Measurements from ENCODE around the gene RBMS3. TPM values are rescaled to one million over a fixed set of nuclear protein-coding genes. Genes with fewer than 3 reads are reported as not detected.

RBMS3 gene
- total RNA-seq, 2 experiments from 2014 or later = 1.0 TPM; not detected in 1

DNA sequence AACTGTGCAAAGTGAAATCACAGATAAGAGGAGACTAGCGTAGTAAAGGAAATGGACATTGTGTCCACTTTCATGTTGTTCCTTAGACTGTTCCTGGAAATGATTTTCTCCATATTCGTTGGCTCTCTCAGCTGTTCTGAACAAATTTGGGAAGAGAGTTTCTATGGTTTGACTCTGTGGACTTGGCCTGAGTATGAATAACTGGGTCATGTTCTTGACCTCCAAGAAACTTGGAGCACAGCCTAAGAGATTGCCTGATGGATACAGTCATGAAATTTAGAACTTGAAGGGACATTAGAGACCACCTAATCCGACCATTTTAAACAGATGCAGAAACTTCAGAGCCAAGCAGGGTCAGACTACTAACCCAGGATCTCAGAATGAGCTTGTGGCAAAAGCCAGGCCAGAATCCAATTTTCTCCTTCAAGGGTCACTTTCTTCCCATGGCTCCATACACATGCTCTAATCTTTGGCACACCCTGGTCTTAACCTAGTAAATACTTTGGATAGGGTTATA, 430.4 kb downstream of the RBMS3 start:
- intact Hi-C loops (cut with micrococcal nuclease; ENCODE audit: unreplicated experiment) = no loop called here
- no peaks in the 10 kb centered on the region for H3K36me3 ChIP-seq (ENCODE audit: insufficient read depth, low read length)
- no peak for TF ChIP-seq EZH2phosphoT487 (IDR thresholded peaks at IDR 0.05; ENCODE audit: borderline replicate concordance, low read depth, low read length)
- TF ChIP-seq, protein P1, sequence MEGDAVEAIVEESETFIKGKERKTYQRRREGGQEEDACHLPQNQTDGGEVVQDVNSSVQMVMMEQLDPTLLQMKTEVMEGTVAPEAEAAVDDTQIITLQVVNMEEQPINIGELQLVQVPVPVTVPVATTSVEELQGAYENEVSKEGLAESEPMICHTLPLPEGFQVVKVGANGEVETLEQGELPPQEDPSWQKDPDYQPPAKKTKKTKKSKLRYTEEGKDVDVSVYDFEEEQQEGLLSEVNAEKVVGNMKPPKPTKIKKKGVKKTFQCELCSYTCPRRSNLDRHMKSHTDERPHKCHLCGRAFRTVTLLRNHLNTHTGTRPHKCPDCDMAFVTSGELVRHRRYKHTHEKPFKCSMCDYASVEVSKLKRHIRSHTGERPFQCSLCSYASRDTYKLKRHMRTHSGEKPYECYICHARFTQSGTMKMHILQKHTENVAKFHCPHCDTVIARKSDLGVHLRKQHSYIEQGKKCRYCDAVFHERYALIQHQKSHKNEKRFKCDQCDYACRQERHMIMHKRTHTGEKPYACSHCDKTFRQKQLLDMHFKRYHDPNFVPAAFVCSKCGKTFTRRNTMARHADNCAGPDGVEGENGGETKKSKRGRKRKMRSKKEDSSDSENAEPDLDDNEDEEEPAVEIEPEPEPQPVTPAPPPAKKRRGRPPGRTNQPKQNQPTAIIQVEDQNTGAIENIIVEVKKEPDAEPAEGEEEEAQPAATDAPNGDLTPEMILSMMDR (conservative IDR thresholded peaks at IDR 0.05; ENCODE audit: low read length) = no peak
- H4K20me1 ChIP-seq (ENCODE audit: insufficient read depth, low read length) = no peaks in the 10 kb centered on the region
- H3K27ac ChIP-seq (ENCODE audit: low read depth, low read length, poor library complexity, severe bottlenecking) = no peak overlapping the region
- no peak overlapping the region for H2AFZ ChIP-seq (ENCODE audit: low read length)
- BruUV-seq (replicated peaks) = no TSS peak
- CTCF ChIA-PET (ENCODE audit: unreplicated experiment) = interaction anchor here (0.5 kb wide), 1 partner anchor 222 kb away, joined by 3 read pairs; no protein-coding TSS in a partner anchor
- no peaks in the 10 kb centered on the region for H3K4me1 ChIP-seq (ENCODE audit: insufficient read depth, low read length, poor library complexity, severe bottlenecking)
- DNase-seq (ENCODE audit: low spot score) = no peak
- H3K4me2 ChIP-seq (ENCODE audit: low read length) = no peak overlapping the region
- H3K9me3 ChIP-seq (ENCODE audit: low read length) = no peaks in the 10 kb centered on the region
- POLR2A ChIA-PET = interaction anchor here (0.5 to 1.2 kb wide), 3 partner anchors 13 to 1954 kb away, joined by 3 to 6 read pairs (median 3); no protein-coding TSS in a partner anchor
- no peak overlapping the region for H3K4me3 ChIP-seq (ENCODE audit: low read depth, low read length, poor library complexity, severe bottlenecking)
- H3K9me2 ChIP-seq (ENCODE audit: insufficient read depth, low read length) = no peaks in the 10 kb centered on the region
- no peaks in the 10 kb centered on the region for H3K79me2 ChIP-seq (ENCODE audit: insufficient read depth, low read depth, low read length)

DNA sequence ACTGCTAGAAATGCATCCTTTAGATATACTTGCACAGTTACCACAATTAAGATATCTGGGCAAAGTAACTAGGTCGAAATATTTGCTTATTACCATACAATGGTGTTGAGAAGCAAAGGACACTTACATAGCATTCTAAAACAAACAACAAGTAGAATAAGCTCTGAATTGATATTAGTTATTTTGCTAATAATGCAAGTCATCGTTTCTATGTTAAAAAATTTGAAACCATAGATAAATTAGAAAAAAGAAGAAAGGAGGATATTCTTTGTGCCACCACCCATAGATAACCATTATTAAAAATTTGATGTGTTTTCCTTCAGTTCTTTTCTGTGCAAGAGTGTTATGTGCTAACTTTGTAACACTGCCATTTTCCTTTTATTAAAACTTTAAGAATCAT, 435.3 kb downstream of the RBMS3 start:
- no peaks in the 10 kb centered on the region for H3K79me2 ChIP-seq (ENCODE audit: insufficient read depth, low read depth, low read length)
- intact Hi-C loops (cut with micrococcal nuclease; ENCODE audit: unreplicated experiment) = no loop called here
- H3K4me1 ChIP-seq (ENCODE audit: insufficient read depth, low read length, poor library complexity, severe bottlenecking) = no peaks in the 10 kb centered on the region
- POLR2A ChIA-PET = no interaction called here
- no peak overlapping the region for H3K27ac ChIP-seq (ENCODE audit: low read depth, low read length, poor library complexity, severe bottlenecking)
- no peaks in the 10 kb centered on the region for H3K36me3 ChIP-seq (ENCODE audit: insufficient read depth, low read length)
- H3K4me3 ChIP-seq (ENCODE audit: low read depth, low read length, poor library complexity, severe bottlenecking) = no peak overlapping the region
- no peaks in the 10 kb centered on the region for H3K9me3 ChIP-seq (ENCODE audit: low read length)
- no peak for DNase-seq (ENCODE audit: low spot score)
- H2AFZ ChIP-seq (ENCODE audit: low read length) = no peak overlapping the region
- BruUV-seq (replicated peaks) = no TSS peak
- no peaks in the 10 kb centered on the region for H4K20me1 ChIP-seq (ENCODE audit: insufficient read depth, low read length)
- no peaks in the 10 kb centered on the region for H3K9me2 ChIP-seq (ENCODE audit: insufficient read depth, low read length)
- TF ChIP-seq EZH2phosphoT487 (IDR thresholded peaks at IDR 0.05; ENCODE audit: borderline replicate concordance, low read depth, low read length) = no peak
- TF ChIP-seq, protein P1 (conservative IDR thresholded peaks at IDR 0.05; ENCODE audit: low read length) = no peak
- CTCF ChIA-PET (ENCODE audit: unreplicated experiment) = no interaction called here
- no peak overlapping the region for H3K4me2 ChIP-seq (ENCODE audit: low read length)

DNA sequence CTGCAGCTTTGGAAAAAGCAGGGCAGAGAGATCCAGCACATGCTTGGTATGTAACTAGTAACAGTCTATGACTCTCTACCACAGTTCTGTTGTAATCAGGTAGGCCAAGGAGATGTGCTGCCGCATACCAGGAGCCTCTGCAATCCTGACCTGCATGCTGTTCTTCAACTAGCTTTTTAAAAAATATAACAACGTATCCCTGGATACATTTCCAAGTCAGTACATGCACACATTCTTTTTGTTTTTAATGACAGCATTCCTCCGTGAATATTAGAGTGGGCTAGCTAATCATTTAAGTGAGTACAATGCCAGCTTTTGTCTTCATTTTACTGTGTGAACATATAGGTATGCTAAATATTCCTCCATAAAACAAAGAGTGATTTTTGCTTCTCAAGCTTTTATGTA, 437.8 kb downstream of the RBMS3 start:
- no peaks in the 10 kb centered on the region for H3K9me2 ChIP-seq (ENCODE audit: insufficient read depth, low read length)
- POLR2A ChIA-PET = no interaction called here
- CTCF ChIA-PET (ENCODE audit: unreplicated experiment) = no interaction called here
- no peaks in the 10 kb centered on the region for H3K4me1 ChIP-seq (ENCODE audit: insufficient read depth, low read length, poor library complexity, severe bottlenecking)
- no peaks in the 10 kb centered on the region for H4K20me1 ChIP-seq (ENCODE audit: insufficient read depth, low read length)
- no peak overlapping the region for H3K4me3 ChIP-seq (ENCODE audit: low read depth, low read length, poor library complexity, severe bottlenecking)
- TF ChIP-seq EZH2phosphoT487 (IDR thresholded peaks at IDR 0.05; ENCODE audit: borderline replicate concordance, low read depth, low read length) = no peak
- TF ChIP-seq, protein P1 (conservative IDR thresholded peaks at IDR 0.05; ENCODE audit: low read length) = no peak
- H3K79me2 ChIP-seq (ENCODE audit: insufficient read depth, low read depth, low read length) = no peaks in the 10 kb centered on the region
- no peaks in the 10 kb centered on the region for H3K36me3 ChIP-seq (ENCODE audit: insufficient read depth, low read length)
- no peak overlapping the region for H3K27ac ChIP-seq (ENCODE audit: low read depth, low read length, poor library complexity, severe bottlenecking)
- DNase-seq (ENCODE audit: low spot score) = no peak
- intact Hi-C loops (cut with micrococcal nuclease; ENCODE audit: unreplicated experiment) = no loop called here
- no TSS peak for BruUV-seq (replicated peaks)
- no peak overlapping the region for H2AFZ ChIP-seq (ENCODE audit: low read length)
- no peaks in the 10 kb centered on the region for H3K9me3 ChIP-seq (ENCODE audit: low read length)
- no peak overlapping the region for H3K4me2 ChIP-seq (ENCODE audit: low read length)

Measured in OCI-LY7 (cell line).